Tibial nerve (tissue), 4 donors: ENCODE results near the gene TACR2. TPM values are rescaled to one million over a fixed set of nuclear protein-coding genes. Genes with fewer than 3 reads are reported as not detected.

Source experiments
- DNase-seq, 2 donors: peaks; one replicate each; pipeline ENCODE4 v3.0.0-alpha.2; 2019; ENCODE audit warnings: low spot score in 2 of 2
- H3K27ac ChIP-seq, 4 donors: fragments of 200-600 bp; sonication (generic) in 3 of 4; one replicate each; pipeline ENCODE4 v1.5.1; 2017 to 2019; ENCODE audit warnings: mild to moderate bottlenecking in 1 of 4
- H3K27me3 ChIP-seq, 2 donors: fragments of 200-600 bp; sonication (generic) in 1 of 2; one replicate each; pipeline versions ENCODE4 v1.5.1 to v1.6.0; 2017 to 2019
- H3K36me3 ChIP-seq, 3 donors: fragments of 200-600 bp; sonication (generic); one replicate each; pipeline ENCODE4 v1.5.1; 2018 to 2019
- H3K4me1 ChIP-seq, 4 donors: fragments of 200-600 bp; sonication (generic) in 3 of 4; one replicate each; pipeline ENCODE4 v1.5.1; 2017 to 2019
- H3K4me3 ChIP-seq, 4 donors: fragments of 200-600 bp; sonication (generic) in 3 of 4; one replicate each; pipeline ENCODE4 v1.5.1; 2017 to 2019; ENCODE audit warnings: mild to moderate bottlenecking in 1 of 4, moderate library complexity in 1 of 4
- H3K9me3 ChIP-seq, 4 donors: fragments of 200-600 bp; sonication (generic) in 3 of 4; one replicate each; pipeline ENCODE4 v1.5.1; 2017 to 2019
- EP300 ChIP-seq, 2 donors: sonication (generic); formaldehyde crosslinking; IDR thresholded peaks; one replicate each; pipeline ENCODE4 v1.6.1; 2017; ENCODE audit warnings: antibody characterized with exemption in 2 of 2, mild to moderate bottlenecking in 1 of 2
- POLR2A ChIP-seq, 2 donors: fragments of 450-650 bp; IDR thresholded peaks; one replicate each; pipeline ENCODE4 v1.6.1; 2017; ENCODE audit warnings: antibody characterized with exemption in 2 of 2, mild to moderate bottlenecking in 2 of 2, moderate library complexity in 2 of 2
- WGBS, 2 donors: methylation state at CpG; one replicate each; pipeline ENCODE4 v1.1.5; 2018; 5-methylcytosine and 5-hydroxymethylcytosine counted together
- total RNA-seq, 4 donors: library from RNA; depleted of rRNA; stranded (reverse); fragments of >200 nt; gene quantifications; one replicate each; pipeline ENCODE4 v1.1.0, GENCODE V29; 2016
- TF ChIP-seq, protein P1 (sequence below), 5 experiments: fragments of 200-600 bp in 3 of 5; fragments of 450-650 bp in 2 of 5; sonication (generic) in 3 of 5; IDR thresholded peaks; one replicate each; pipeline ENCODE4 v1.5.1; 2016 to 2019; ENCODE audit warnings: antibody characterized with exemption in 5 of 5, mild to moderate bottlenecking in 3 of 5, moderate library complexity in 2 of 5

TACR2 gene
- total RNA-seq, 4 donors from 2014 or later = 0.59 to 4.6 (median 1.2) TPM

DNA sequence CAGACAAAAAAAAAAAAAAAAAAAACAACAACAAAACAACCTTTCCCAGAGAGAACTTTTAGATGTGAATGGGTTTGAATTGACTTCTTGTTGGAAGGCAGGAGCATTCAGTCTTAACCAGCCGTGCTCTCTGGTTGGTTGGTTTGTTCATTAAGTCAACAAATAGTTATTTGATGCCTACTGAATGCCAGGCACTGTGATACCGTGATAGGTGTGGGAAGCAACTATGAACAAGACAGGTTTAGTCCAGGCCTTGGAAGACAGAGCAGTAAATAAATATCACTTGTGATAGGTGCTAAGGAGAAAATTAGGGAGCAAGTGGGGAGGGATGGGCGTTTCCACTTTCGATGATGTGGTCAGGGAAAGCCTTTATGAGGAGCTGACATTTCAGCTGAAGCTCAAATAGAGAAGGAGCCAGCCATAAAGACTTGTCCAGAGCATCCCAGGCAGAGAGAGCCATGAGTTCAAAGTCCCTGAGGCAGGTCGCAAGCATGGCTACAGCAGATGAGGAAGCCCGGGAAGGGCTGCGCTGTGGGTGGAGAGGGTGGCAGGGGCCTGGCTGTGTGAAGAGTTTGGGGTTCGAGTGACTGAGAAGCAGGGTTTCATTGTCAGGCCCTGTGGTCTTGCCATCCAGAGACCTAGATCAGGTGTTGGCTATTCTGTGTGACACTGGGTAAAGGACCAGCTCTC, 42.5 kb upstream of the TACR2 start:
- TF ChIP-seq POLR2A (IDR thresholded peaks at IDR 0.05) (no peak), EP300 (IDR thresholded peaks at IDR 0.05) (no peak)
- TF ChIP-seq, protein P1, sequence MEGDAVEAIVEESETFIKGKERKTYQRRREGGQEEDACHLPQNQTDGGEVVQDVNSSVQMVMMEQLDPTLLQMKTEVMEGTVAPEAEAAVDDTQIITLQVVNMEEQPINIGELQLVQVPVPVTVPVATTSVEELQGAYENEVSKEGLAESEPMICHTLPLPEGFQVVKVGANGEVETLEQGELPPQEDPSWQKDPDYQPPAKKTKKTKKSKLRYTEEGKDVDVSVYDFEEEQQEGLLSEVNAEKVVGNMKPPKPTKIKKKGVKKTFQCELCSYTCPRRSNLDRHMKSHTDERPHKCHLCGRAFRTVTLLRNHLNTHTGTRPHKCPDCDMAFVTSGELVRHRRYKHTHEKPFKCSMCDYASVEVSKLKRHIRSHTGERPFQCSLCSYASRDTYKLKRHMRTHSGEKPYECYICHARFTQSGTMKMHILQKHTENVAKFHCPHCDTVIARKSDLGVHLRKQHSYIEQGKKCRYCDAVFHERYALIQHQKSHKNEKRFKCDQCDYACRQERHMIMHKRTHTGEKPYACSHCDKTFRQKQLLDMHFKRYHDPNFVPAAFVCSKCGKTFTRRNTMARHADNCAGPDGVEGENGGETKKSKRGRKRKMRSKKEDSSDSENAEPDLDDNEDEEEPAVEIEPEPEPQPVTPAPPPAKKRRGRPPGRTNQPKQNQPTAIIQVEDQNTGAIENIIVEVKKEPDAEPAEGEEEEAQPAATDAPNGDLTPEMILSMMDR (IDR thresholded peaks at IDR 0.05) = no peak
- DNase-seq = no peak
- 61 to 82% methylated on average over 8 of the region's 8 CpGs for WGBS, 2 donors
- Histone ChIP-seq H3K4me3 (no peak overlapping the region), H3K9me3 (no peaks in the 10 kb centered on the region), H3K27me3 (no peaks in the 10 kb centered on the region), H3K4me1 (peaks cover 0 to 84% (median 52%) of the 10 kb centered on the region in 4 donors), H3K36me3 (no peaks in the 10 kb centered on the region), H3K27ac (peak overlapping the region in 3 of 4 donors; percentile 48 to 92 (median 83))

DNA sequence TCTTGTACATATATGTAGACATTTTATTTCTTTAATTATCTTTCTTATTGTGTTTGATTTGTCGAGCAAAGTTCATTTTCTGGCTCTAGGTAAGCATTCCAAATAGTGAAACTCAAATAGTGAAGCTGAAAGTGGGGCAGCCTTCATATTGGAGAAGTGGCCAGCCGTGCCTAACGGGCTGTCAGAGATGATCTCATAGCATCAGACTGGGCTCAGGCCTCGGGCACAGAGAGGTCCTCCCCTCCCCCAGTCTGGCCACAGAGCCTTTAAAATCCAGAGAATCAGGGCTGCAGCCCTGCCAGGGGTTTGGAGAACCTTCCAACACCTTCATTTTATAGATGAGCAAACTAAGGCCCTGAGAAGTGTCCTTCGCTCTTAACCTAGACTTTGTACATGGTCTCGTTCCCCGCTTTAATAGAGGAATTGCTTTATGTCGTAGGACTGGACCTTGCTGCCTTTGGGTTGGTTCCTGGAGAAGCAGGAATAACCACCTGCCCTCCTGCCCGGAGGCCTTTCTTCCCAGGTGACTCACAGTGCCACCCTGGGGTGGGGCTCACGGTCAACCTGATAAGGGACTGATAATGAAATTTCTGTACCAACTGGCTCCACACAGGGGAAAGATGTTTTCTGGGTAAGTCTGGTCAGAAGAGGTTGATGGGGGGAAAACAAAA, 41.8 kb upstream of the TACR2 start:
- Histone ChIP-seq H3K4me1 (peaks cover 0 to 84% (median 46%) of the 10 kb centered on the region in 4 donors), H3K27ac (peak overlapping the region in 3 of 4 donors; percentile 48 to 92 (median 83)), H3K9me3 (no peaks in the 10 kb centered on the region), H3K27me3 (no peaks in the 10 kb centered on the region), H3K4me3 (no peak overlapping the region), H3K36me3 (no peaks in the 10 kb centered on the region)
- no peak for DNase-seq
- TF ChIP-seq, protein P1 (IDR thresholded peaks at IDR 0.05) = no peak
- TF ChIP-seq POLR2A (IDR thresholded peaks at IDR 0.05) = no peak
- no peak for TF ChIP-seq EP300 (IDR thresholded peaks at IDR 0.05)
- WGBS, 2 donors = 63 to 64% methylated on average over 10 of the region's 10 CpGs

DNA sequence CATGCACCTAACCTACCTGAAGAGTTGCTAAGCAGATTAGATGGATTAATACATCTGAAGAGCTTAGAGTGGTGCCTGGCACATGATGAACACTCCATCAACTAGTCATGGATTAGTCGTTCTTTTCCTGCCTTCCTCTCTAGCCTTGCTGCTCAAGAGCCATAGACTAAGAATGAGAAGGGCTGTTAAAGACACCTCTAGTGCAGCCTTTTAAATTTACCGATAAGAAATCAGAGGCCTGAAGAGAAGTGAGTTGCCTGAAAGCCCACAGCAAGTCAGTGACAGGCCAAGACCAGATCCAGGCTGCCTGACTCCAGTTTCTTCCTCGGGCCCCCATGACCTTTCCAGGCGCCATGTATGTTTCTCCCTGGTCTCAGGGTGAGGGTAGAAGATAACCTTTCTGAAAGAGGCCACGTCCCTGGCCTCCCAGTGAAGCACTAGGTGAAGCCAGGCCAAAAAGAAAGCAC, 41.1 kb upstream of the TACR2 start:
- WGBS, 2 donors = 56 to 70% methylated on average over 5 of the region's 5 CpGs
- TF ChIP-seq POLR2A (IDR thresholded peaks at IDR 0.05) = no peak
- H3K27me3 ChIP-seq = no peaks in the 10 kb centered on the region
- H3K4me3 ChIP-seq = no peak overlapping the region
- H3K27ac ChIP-seq = peak overlapping the region in 3 of 4 donors; percentile 48 to 92 (median 83)
- H3K4me1 ChIP-seq = peaks cover 0 to 84% (median 41%) of the 10 kb centered on the region in 4 donors
- DNase-seq = no peak
- H3K9me3 ChIP-seq = no peaks in the 10 kb centered on the region
- no peaks in the 10 kb centered on the region for H3K36me3 ChIP-seq

DNA sequence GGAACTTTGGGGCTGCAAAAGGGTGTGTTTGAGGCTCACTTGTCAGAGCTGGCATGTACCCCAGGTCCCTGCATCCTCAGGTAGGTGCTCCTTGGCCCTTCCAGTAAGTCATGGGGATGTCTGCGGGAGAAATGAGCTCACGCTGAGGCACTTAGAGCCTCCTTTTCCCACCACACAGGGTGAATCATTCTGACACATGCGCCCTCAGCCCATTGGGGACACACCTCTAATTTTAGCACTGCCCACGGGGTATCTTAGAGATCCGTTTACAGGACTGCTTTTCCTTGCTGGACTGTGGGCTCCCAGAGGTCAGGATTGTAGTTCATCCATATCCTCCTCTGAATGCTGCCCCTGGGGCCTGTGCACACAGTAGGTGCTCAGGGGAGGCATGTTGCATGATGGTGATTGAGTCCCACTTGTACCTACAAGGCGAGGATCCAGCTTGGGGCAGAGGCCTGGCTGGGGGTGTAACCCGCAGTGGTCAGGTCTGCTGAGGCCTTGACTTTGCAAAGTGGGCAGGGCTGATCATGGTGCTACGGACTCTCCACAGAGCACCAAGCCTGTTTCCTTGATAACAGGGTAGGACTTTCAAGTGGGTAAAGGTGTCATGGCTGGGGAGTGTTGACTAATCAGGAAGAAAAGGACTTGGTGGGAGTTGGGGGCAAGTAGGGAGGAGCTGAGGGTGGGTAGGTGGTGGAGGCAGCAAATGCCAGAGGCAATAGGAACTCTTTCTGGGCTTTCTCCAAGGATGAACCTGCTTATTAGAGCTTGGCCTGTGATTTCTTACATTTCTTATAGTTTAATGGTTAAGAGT, 40.4 kb upstream of the TACR2 start:
- no peaks in the 10 kb centered on the region for H3K9me3 ChIP-seq
- H3K36me3 ChIP-seq = no peaks in the 10 kb centered on the region
- no peaks in the 10 kb centered on the region for H3K27me3 ChIP-seq
- DNase-seq = no peak
- H3K4me1 ChIP-seq = peaks cover 0 to 85% (median 36%) of the 10 kb centered on the region in 4 donors
- 80 to 83% methylated on average over 8 of the region's 8 CpGs for WGBS, 2 donors
- TF ChIP-seq EP300 (IDR thresholded peaks at IDR 0.05) = no peak
- TF ChIP-seq, protein P1 (IDR thresholded peaks at IDR 0.05) = no peak
- TF ChIP-seq POLR2A (IDR thresholded peaks at IDR 0.05) = no peak
- no peak overlapping the region for H3K4me3 ChIP-seq
- peak overlapping the region in 3 of 4 donors; percentile 48 to 92 (median 83) for H3K27ac ChIP-seq

DNA sequence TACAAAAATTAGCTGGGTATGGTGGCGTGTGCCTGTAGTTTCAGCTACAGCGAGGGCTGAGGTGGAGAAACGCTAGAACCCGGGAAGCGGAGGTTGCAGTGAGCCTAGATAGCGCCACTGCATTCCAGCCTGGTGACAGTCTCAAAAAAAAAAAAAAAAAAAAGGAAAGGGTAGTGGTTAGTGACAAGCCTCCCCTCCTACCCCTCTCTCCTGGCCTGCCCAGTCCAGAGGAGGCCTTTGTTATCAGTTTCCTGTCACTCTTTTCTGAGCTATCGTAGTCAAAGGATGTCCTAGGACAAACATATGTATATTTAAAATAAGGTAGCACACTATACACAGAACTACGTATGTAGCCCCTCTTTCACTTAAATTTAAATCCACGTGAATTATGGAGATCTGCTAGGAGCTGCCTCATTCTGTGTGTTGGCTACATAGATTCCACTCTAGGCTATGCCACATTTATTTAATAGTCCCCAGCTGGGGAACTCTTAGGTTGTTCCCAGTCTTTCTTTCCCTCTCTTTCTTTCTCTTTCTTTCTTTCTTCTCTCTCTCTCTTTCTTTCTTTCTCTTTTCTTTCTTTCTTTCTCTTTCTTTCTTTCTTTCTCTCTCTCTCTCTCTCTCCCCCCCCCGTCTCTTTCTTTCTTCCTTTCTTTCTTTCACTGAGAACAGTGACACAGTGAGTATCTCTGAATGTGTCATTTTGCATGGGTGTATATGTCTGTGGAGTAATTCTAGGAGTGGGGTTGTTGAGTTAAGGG, 38.5 kb upstream of the TACR2 start:
- WGBS, 2 donors = 65 to 75% methylated on average over 10 of the region's 10 CpGs
- Histone ChIP-seq H3K27me3 (no peaks in the 10 kb centered on the region), H3K4me1 (peaks cover 0 to 88% (median 30%) of the 10 kb centered on the region in 4 donors), H3K36me3 (no peaks in the 10 kb centered on the region), H3K9me3 (no peaks in the 10 kb centered on the region), H3K4me3 (no peak overlapping the region), H3K27ac (peak overlapping the region in 2 of 4 donors; percentile 81 to 93)
- no peak for DNase-seq
- TF ChIP-seq EP300 (IDR thresholded peaks at IDR 0.05) = no peak
